ENCODE results near the gene SHISAL2B. TPM values are rescaled to one million over a fixed set of nuclear protein-coding genes. Genes with fewer than 3 reads are reported as not detected.

Gene SHISAL2B
- total RNA-seq, 1 experiment from 2014 or later = not detected

DNA sequence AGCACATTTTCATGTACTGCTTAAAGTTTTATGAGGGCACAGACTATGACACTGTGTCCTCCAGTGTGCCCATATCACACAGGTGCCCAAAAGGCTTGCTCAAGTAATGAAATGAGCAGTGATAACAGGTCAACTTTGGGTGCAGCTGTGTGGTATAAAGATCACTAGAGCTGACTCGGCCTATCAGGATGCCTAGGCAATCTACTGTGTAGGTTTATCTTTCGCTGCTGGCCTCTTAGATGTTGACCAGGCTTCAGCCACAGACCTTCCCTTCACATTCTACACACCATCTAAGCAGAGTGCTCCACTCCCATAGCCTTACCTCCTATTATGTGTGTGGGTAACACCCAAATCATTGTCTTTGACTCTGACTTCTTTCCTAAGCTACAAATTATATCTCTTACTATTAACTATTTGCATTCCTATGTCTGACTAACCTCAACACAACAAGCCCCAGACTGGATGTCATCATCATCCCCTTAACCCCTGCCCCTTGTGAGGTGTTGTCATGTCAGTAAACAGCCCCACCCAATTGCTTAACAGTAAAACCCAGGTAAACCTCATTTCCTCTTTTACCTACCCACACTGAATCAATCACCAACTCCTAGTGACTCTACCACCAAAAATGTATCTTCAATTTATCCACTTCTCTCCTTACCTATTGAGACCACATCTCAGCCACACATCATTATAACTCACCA, 75.7 kb downstream of the SHISAL2B start:
- TF ChIP-seq CTCF (IDR thresholded peaks at IDR 0.05; ENCODE audit: unreplicated experiment) = no peak
- intact Hi-C loops (cut with micrococcal nuclease) = no loop called here
- ChIA-PET POLR2A (interaction anchor here (0.9 to 2.8 kb wide), 2 partner anchors 19 to 34 kb away, joined by 3 to 6 read pairs; no protein-coding TSS in a partner anchor), CTCF (interaction anchor here (0.6 to 1.1 kb wide), 3 partner anchors 9 to 558 kb away, joined by 3 to 4 read pairs (median 3); no protein-coding TSS in a partner anchor)
- no TSS peak for BruUV-seq (replicated peaks)
- Mint-ChIP-seq H3K36me3 (ENCODE audit: insufficient read depth, unreplicated experiment) (peaks cover 30% of the 10 kb centered on the region), H3K9me3 (ENCODE audit: unreplicated experiment) (no peaks in the 10 kb centered on the region), H3K4me1 (ENCODE audit: insufficient read depth, unreplicated experiment) (peaks cover 44% of the 10 kb centered on the region), H3K27ac (ENCODE audit: low read depth, unreplicated experiment) (peak overlapping the region; percentile 100), H3K27me3 (ENCODE audit: insufficient read depth, unreplicated experiment) (no peaks in the 10 kb centered on the region), H3K4me3 (ENCODE audit: unreplicated experiment) (peak overlapping the region; percentile 47)
- DNase-seq (ENCODE audit: unreplicated experiment) = peak; percentile 50

DNA sequence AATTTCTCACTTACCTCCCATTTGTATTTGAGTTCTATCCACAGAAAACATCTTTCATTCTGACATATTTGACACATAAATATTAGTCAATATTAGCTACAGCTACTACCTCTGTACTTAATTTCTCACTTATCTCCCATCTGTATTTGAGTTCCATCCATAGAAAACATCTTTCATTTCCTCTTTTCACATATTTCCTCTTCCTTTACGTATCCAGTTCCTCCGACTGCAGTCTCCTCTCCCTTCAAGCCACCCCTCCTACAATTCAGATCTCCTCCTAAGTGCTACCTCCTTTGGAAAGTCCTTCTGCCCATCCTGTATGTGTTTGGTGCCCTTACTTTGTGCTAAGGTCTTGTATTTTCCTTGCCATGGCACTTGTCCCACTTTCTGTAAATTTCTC, 76.6 kb downstream of the SHISAL2B start:
- Mint-ChIP-seq H3K9me3 (ENCODE audit: unreplicated experiment) (no peaks in the 10 kb centered on the region), H3K36me3 (ENCODE audit: insufficient read depth, unreplicated experiment) (peaks cover 24% of the 10 kb centered on the region), H3K4me3 (ENCODE audit: unreplicated experiment) (peak overlapping the region; percentile 96), H3K27ac (ENCODE audit: low read depth, unreplicated experiment) (peak overlapping the region; percentile 100), H3K4me1 (ENCODE audit: insufficient read depth, unreplicated experiment) (peaks cover 44% of the 10 kb centered on the region), H3K27me3 (ENCODE audit: insufficient read depth, unreplicated experiment) (no peaks in the 10 kb centered on the region)
- ChIA-PET POLR2A (interaction anchor here (0.6 to 3.6 kb wide), 6 partner anchors 9 to 796 kb away, joined by 3 to 16 read pairs (median 10); partner anchors contain the start of genes CENPK and PPWD1), CTCF (interaction anchor here (0.6 to 2.3 kb wide), 6 partner anchors 9 to 875 kb away, joined by 3 to 9 read pairs (median 5); no protein-coding TSS in a partner anchor)
- TF ChIP-seq CTCF (IDR thresholded peaks at IDR 0.05; ENCODE audit: unreplicated experiment) = no peak
- BruUV-seq (replicated peaks) = no TSS peak
- DNase-seq (ENCODE audit: unreplicated experiment) = no peak
- intact Hi-C loops (cut with micrococcal nuclease) = no loop called here

Other genes starting within 250 kb of the SHISAL2B start
- not detected in 2 replicates for gene RGS7BP, start 184.5 kb upstream of the SHISAL2B start, total RNA-seq (2022)
- 40.1 and 52.8 TPM in 2 replicates for gene SREK1IP1, start 78.2 kb downstream of the SHISAL2B start, total RNA-seq (2022)
- 34.2 and 36.4 TPM in 2 replicates for gene CWC27, start 78.4 kb downstream of the SHISAL2B start, total RNA-seq (2022)